HG03064 (cell line): ENCODE measurements around the gene TCIRG1.
"Not testable (repeated sequence)": the region's sequence is repeated elsewhere in the genome, so short reads cannot be mapped to it uniquely, and the experiment has no call there.

Source experiments
- ATAC-seq: cut with Tn5 transposase; IDR thresholded peaks from one replicate; pipeline ENCODE4 v1.9.1; 2021; ENCODE audit warnings: low read depth; ENCODE audit not compliant: unreplicated experiment

The TCIRG1 gene

DNA sequence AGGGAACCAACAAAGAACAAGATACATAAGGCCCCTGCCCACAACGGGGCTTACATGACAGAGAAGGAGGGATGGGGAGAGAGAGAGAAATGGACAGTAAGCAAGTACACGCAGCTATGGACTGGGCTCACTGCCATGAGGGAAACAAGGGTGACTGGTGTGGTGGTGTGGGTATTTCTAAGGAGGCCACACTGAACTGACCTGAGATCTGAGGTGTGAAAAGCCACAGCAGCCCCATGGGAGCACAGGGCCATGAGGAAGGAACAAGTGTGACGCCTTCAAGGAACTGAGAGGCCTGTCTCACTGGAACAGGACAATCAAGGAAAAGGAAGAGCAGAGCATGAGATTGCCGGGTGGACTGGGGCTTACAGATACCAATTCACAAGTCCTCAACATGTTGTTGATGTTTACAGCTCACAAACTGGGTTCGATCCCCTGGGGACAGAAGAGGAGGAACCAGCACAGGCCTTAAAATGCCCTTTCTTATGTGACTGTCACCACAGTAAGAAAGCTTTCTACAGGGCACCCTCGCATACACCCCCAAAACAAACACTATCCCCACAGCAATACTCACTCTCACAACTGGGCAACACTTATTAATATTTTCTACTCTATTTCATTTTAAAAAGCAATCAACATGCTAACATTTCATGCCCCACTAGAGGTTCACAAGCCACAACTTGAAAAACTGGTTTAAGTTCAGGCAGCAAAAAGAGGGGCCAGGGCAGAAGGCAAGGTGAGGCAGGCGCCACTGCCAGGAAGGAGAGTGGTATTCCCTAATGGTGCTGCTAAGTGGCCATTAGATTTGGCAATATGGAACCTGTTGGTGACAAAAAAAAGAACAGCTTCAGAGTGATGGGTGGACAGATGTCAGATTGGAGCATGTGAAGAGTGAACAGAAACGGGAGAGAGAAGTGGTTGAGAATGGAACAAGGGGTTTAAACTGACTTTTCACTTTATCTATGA, 39.1 kb downstream of the TCIRG1 start:
- peak; percentile 64 for ATAC-seq

DNA sequence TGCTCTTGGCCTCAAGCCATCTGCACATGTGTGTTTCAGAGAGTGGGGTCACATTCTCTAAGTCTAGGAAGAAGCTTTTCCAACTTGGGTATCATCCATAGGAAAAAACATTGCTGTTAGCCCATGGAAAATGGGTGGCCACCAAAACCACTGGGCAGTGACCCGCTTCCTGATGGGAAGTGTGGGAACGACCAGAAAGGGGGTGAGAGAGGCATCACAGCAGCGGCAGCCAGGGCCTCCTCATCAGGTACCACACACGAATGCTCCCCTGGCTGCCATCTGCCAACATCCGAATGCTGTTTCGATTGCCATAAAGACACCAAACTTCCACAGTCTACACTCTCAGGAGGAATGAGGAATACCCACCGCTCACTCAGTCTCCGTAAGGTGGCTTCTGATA, 42.0 kb downstream of the TCIRG1 start:
- no peak for ATAC-seq

DNA sequence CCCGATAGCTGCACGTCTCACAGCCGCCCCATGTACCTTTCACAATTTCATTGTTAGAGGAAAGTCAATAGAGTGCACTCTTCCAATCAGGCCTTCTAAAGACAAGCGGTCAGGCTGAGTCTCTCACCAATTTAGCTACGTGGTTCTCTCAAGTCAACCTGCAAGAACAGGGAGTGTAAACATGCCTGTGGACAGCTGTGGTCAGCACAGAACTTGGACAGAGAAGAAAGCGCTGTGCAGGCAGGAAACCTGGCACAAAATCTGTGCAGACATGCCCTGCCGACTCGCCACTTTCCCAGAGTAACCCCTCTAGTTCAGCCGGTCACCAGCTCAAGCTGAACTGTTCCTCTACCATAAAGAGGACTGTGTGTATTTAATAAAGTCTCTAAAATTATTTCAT, 42.9 kb downstream of the TCIRG1 start:
- no peak for ATAC-seq

DNA sequence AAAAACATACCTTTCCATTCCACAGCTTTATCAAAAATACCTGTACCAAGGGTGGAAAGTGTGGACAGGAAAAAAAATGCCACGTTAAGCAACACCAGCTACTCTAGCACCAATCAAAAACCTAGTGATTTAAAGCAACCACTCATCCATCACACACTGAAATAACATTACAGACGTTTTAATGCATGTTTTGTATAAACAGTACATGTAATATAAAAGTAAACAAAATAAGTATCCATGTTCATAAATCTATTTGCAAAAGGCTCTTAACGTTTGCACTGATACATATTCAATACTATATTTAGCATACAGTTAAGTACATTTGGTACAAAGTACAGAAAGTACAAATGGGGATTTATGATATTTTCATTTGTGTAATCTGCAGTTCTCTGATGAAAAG, 43.7 kb downstream of the TCIRG1 start:
- ATAC-seq: no peak

DNA sequence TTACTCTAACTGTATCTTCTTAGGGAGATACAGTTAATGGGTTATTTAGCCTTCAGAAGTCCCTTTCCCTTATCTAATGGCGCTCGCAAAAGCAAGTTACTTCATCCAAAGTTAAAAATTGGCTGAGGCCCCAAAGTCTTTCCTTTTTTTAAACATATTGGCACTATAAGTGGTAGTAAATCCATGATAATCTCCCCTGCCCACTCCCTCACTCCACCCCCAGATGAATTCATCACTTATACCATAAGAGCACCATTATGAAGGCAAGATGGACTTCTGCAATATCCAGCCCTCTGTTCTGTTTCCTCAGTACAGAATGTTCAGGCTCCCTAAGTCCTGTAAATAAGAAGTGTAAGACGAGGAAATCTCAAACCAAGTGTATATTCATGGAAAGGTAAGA, 44.7 kb downstream of the TCIRG1 start:
- ATAC-seq: no peak

DNA sequence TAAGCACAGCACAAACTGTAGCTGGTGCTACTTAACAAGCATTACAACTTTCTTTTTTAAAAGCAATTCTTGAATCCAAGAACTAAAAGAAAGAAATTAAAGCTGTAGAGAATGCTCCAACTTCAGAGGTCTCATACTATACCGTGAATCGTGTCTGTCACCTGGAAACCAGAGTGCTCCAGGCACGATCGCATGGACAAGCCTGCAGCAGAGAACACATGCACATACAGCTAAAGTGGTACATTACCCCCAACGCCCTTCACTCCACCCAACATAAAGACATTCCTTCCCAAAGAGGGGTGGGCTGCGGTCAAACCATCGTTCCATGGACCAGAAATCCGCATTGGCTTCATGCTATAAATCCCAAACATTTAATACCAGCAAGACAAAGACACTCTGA, 50.9 kb downstream of the TCIRG1 start:
- no peak for ATAC-seq

DNA sequence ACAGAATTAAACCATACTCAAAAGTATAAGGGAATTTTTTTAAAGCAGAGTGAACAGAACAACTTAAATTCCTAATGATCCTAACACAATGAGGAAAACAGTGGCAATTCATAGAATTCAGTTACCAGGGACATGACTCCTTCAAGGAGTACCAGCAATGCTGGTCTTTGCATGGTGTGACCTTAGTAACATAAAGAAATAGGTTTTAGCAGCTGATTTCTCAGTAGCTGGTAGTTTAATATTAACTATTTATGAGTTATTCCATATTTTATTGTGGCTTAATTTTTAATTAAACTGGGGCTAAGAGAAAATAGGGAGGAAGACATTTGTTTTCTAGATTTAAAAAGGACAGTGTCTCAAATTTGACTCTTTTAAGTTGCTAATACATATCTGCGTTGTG, 51.5 kb downstream of the TCIRG1 start:
- no peak for ATAC-seq

DNA sequence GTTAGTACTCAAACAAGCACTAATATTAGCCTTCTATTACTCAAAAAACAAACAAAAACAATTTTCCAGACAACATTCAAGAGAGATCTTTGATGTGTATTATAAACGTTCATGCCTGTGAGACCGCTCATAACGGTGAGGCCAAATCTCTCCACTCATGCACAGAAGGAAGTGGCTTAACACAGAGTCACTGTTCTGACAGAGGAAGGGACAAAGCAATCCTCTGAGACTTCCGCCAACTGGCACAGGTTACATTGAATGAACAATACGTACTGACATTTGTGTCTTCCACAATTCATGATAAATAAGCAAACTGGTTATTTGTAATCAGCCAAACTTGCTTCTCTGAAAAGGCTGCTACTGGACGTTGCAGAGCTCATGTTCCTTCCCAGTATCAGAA, 51.9 kb downstream of the TCIRG1 start:
- ATAC-seq: no peak

DNA sequence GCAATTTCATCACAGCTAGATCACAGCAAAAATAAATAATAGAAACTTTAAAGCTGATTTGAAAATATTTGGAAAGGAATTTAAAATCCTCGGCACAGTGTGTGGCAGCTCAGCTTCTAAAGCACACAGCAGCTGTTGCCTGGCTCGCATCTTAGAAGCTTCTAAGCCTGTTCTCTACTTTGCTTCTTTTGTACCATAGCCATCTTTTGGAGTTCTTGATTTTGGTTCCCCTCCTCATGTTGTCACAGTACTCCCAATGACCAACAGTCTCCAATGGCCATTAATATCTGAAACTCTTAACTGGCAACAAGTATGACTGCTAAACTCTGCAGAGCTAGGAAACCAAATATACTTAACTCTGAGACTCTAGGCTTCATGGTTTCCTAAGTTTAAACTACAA, 53.6 kb downstream of the TCIRG1 start:
- no peak for ATAC-seq

DNA sequence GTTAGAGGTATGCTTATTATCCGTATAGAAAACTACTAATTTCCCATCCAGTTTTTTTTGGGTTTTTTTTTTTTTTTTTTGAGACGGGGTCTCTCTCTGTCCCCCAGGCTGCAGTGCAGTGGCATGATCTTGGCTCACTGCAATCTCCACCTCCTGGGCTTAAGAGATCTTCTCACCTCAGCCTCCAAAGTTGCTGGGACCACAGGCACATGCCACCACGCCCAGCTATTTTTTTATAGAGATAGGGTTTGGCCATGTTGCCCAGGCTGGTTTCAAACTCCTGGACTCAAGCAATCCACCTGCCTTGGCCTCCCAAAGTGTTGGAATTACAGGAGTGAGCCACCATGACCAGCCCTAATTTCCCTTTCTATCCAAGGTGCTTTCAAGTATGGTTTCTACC, 54.1 kb downstream of the TCIRG1 start:
- not testable (repeated sequence) for ATAC-seq

DNA sequence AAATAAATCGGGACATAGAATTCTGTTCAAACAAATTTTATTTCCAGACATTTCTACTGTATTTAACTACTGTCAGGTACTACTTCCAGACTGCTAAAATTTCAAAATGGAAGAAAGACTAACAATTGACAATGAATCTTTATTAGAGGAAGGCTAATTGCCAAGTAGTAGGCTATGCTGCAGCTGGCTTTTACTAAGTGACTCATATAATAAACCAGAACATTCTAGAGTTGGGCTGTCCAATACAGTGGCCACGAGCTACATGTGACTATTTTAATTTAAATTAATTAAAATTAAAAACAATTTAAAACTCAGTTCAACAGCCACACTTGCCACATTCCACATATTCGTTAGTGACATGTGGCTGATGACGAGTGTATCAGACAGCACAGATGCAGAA, 54.7 kb downstream of the TCIRG1 start:
- ATAC-seq: no peak

DNA sequence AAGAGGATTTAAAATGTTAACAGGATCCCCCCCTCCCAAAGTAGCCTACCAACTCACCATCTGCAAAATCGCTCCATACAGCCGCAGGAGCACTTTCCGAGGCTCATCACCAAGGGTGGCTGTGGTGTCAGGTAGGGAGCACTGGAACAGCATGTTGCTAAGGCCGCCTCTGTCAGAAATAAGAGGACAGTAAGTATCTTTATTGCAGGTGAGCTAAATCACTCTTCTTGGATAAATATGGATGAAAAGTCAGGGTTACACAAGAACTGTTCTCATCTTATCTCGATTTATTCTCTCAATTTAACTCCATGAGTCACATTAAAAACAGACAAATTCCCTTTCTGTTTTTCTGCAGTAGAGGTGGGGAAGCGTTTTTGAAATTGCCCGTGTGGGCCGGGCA, 58.1 kb downstream of the TCIRG1 start:
- no peak for ATAC-seq

DNA sequence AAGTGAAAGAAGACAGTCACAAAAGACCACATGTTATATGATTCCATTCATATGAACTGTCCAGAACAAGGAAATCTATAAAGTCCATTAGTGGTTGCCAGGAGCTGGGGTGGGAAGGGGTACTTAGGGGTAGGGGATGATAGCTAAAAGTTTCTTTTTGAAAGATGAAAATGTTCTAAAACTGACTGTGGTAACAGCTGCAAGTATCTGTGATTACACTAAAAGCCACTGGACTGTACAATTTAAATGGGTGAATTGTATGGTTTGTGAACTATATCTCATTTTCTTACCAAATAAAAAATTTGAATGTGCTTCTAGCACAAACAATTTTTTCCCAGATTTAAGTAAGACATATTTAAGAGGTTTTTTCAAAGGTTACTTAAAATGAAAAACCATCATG, 60.2 kb downstream of the TCIRG1 start:
- ATAC-seq: no peak

DNA sequence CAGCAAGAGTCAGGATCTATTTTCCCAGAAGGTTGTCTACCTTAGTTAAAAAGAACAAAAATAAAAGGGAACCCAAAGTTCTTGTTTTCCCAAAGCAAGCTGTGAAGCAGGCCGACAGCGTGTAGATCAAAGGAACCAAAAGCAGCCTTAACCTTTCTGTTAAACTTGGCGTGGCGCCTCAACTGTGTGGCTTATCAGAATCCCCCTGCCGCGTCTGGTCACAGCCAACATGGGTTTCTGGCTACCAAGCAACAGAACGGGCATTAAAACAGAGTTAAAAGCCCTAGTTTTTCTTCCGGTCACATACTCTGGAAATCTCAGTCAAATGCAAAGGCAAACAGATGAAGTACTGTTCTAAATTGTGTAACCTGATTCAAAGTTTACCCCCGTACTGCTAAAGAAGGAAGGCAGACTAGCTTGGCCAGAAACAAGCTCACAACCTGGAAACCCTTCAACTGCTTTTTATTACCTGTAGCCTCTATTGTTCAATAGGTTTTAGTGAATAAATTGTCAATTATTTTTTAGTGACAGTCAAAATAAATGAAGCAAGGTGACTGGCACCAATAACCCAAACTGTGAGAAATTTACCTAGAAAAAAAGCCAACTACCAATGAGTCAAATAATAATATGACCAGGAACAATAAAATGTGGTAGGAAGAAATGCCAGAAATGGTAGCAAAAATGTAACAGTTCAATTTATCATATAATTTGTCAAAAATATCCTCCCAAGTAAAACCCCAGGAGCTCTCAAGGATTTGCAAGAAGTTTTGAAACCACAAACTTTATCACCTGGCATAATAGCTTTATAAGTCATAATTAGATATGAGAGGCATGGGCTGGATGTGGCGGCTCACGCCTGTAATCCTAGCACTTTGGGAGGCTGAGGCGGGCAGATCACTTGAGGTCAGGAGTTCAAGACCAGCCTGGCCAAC, 60.9 kb downstream of the TCIRG1 start:
- ATAC-seq: no peak
